ELF-1 (cell line): Measurements from ENCODE around the gene LAMA2.

Experiments
- DNase-seq: peaks from one replicate; pipeline ENCODE4 v3.0.0-alpha.2; 2016; ENCODE audit warnings: low read depth, low spot score

The LAMA2 gene

GRCh38 chr6:129177801-129178200 lies 294.9 kb downstream of the LAMA2 start:
- no peak for DNase-seq

GRCh38 chr6:129179283-129179682 lies 296.3 kb downstream of the LAMA2 start:
- DNase-seq = no peak

GRCh38 chr6:129181001-129181400 lies 298.1 kb downstream of the LAMA2 start:
- no peak for DNase-seq

- DNase-seq = no peak
Measured at GRCh38 chr6:129183187-129183591, 300.3 kb downstream of the LAMA2 start.

- DNase-seq = no peak
Measured at GRCh38 chr6:129183681-129184301, 300.9 kb downstream of the LAMA2 start.

GRCh38 chr6:129184324-129184723 lies 301.4 kb downstream of the LAMA2 start:
- no peak for DNase-seq

- no peak for DNase-seq
Measured at GRCh38 chr6:129184808-129185366, 301.9 kb downstream of the LAMA2 start.

- no peak for DNase-seq
Measured at GRCh38 chr6:129186988-129187387, 304.1 kb downstream of the LAMA2 start.

- no peak for DNase-seq
Measured at GRCh38 chr6:129188306-129188705, 305.4 kb downstream of the LAMA2 start.

- DNase-seq = no peak
Measured at GRCh38 chr6:129188795-129189194, 305.9 kb downstream of the LAMA2 start.

GRCh38 chr6:129189266-129189665 lies 306.3 kb downstream of the LAMA2 start:
- DNase-seq = no peak

GRCh38 chr6:129191235-129191634 lies 308.3 kb downstream of the LAMA2 start:
- no peak for DNase-seq

GRCh38 chr6:129192458-129192989 lies 309.6 kb downstream of the LAMA2 start:
- no peak for DNase-seq

- DNase-seq = no peak
Measured at GRCh38 chr6:129194306-129194941, 311.5 kb downstream of the LAMA2 start.

- no peak for DNase-seq
Measured at GRCh38 chr6:129195161-129195560, 312.2 kb downstream of the LAMA2 start.

- DNase-seq = peak; percentile 80
Measured at GRCh38 chr6:129195643-129196042, 312.7 kb downstream of the LAMA2 start.

GRCh38 chr6:129197154-129197553 lies 314.2 kb downstream of the LAMA2 start:
- no peak for DNase-seq

GRCh38 chr6:129200151-129200550 lies 317.2 kb downstream of the LAMA2 start:
- no peak for DNase-seq

GRCh38 chr6:129203190-129203900 lies 320.4 kb downstream of the LAMA2 start:
- DNase-seq = no peak

GRCh38 chr6:129206821-129207220 lies 323.9 kb downstream of the LAMA2 start:
- no peak for DNase-seq

GRCh38 chr6:129207832-129208231 lies 324.9 kb downstream of the LAMA2 start:
- no peak for DNase-seq

GRCh38 chr6:129208415-129209034 lies 325.6 kb downstream of the LAMA2 start:
- no peak for DNase-seq
